HG03064 (cell line): ENCODE results near the gene HIBADH.
"Not testable (repeated sequence)": the region's sequence is repeated elsewhere in the genome, so short reads cannot be mapped to it uniquely, and the experiment has no call there.

Experiments used
- ATAC-seq: cut with Tn5 transposase; IDR thresholded peaks from one replicate; pipeline ENCODE4 v1.9.1; 2021; ENCODE audit warnings: low read depth; ENCODE audit not compliant: unreplicated experiment

HIBADH gene

DNA sequence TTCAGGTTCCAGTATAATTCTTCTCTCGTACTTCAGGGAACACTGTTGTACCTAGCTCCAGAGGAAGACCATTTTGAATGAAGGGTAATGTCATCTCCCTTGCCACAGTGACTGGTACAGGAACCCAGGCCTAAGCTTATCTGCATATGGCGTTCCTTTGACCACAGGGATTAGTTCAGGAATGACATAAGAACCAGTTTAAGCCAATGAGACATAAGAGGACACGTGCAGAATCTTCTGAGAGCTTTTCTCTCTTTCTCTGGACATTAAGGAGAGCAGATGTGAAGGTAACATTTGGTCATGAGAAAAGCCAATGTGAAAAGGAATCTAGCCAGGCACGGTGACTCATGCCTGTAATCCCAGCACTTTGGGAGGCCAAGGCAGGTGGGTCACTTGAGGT is 21.8 kb upstream of the HIBADH start:
- no peak for ATAC-seq

DNA sequence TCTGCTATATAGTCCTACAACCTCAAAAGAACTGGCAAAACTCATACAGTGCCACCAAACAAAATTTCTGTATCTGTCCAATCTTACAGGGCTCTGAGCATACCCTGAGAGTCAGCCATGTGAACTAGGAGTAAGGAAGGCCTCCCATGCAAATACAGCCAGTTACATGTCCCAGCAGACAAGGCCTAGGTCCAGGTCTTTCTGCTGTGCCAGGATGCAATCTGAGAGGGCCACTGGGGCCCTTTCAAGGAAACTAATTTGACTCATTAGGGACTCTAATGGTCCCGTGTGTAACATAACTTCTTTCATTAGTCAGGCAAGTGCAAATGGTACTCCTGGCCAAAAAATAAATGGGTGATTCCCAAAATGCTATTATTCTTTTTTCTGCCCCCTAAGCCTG is 17.9 kb upstream of the HIBADH start:
- no peak for ATAC-seq

DNA sequence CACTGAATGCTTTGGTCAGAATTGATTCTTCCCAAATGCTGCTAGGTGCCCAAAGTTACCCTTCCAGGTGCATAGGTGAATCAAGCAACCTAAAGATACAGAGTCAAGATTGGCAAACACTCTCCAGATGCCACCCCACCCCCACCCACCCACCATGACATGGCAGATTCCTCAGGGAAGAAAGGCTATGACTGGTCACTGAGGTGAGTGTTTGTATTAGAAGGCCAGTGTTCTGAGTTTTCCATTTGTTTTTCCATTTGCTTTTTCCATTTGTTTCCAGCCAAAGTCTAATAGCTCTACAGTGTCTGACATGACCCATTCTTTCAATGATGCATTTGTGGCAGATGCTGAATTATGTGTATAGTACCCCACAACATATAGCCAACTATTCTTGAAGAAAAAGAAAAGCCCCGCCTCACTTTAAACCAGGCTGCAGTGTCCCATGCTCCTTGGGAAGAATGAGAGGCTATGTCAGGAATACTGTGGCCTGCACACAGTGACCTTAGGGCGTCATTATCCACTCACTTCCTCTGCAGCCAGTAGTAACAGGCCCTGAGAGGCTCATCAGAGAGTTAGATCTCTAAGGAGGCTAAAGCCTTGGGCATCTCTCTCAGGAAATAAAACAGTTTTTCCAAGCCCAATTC is 16.1 kb upstream of the HIBADH start:
- ATAC-seq, result no peak

DNA sequence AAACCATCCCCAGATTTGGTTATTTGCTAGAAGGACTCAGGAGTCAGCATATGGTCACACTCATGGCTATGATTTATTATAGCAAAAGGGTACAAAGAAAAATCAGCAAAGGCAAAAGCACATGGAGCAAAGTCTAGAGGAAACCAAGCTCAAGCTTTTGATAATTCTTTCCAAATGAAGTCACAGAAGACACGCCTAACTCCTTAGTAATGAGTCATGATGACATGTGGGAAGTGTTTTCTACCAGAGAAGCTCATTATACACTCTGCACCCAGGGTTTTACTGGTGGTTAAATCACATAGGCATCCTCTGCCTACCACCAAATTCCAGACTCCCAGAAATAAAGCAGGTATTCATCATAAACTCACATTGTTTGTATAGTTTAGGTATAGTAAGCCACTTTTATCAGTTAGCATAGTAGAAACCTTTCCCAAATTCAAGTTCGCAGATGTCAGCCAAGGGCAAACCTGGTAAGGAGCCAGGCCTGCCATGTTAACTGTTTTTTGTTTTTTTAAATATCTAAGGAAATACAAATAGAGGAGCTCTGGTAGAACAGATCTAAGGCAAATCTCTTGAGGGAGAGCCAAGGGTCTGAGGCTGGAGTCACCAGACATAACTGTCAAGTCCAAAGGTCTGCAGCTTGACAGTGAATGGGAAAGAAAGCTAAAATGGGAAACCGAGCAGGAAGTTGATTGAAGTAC is 15.4 kb upstream of the HIBADH start:
- ATAC-seq, result no peak

DNA sequence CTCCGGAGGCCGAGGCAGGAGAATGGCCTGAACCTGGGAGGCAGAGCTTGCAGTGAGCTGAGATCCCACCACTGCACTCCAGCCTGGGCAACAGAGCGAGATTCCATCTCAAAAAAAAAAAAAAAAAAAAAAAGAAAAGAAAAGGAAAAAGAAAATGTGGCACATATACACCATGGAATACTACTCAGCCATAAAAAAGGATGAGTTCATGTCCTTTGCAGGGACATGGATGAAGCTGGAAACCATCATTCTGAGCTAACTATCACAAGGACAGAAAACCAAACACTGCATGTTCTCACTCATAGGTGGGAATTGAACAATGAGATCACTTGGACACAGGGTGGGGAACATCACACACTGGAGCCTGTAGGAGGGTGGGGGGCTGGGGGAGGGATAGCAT is 11.4 kb upstream of the HIBADH start:
- ATAC-seq, result not testable (repeated sequence)

DNA sequence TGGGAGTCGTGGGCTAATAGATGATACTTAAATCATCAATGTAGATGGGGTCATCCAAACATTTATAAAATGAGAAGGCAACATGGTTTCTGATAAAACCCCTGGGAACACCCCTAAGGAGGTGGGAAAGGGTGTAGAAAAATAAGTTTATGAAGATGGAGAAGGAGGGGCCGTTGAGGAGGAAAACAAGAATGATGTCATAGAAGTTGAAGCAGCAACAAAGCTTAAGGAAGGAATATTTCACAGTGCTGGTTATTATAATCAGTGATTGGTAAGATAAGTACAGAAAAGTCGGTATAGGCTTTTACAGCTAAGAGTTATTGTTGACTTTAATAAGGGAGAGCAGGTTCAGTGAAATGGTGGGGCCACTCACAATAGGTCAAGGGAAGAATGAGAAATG is 9.0 kb upstream of the HIBADH start:
- no peak for ATAC-seq

DNA sequence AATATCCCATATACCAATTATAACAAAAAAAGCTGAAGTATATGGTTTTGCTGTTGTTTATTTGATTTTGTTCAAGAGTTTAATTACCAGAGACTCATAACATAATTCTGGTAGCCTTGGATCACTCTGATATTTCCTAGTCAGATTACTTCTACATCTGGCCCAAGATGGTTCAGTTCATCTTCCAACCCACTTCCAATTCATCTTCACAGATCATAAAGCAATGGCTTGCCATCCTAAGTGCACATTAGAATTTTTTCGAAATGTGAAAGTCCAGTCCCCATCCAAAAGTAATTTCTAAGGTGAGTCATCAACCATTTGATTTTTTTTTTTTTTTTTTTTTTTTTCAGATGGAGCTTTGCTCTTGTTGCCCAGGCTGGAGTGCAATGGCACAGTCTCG is 8.0 kb upstream of the HIBADH start:
- ATAC-seq, result no peak

DNA sequence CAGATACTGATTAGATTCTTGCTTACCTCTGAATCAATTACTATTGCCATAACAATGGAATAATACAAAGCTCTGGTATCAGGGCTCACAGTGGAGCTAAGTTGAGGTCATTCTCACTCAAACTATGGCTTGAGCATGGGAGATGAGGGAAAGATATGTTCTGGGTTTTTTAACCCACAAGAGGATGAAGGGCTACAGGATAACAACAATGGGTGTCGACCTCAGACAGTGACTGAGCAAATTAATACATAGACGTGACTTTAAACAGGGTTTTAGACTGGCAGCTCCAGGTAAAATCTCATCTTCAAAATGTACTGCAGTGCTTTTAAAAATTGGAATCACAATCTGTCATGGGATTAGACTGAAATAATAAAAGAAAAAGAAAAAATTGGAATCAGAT is 7.5 kb upstream of the HIBADH start:
- ATAC-seq, result no peak

DNA sequence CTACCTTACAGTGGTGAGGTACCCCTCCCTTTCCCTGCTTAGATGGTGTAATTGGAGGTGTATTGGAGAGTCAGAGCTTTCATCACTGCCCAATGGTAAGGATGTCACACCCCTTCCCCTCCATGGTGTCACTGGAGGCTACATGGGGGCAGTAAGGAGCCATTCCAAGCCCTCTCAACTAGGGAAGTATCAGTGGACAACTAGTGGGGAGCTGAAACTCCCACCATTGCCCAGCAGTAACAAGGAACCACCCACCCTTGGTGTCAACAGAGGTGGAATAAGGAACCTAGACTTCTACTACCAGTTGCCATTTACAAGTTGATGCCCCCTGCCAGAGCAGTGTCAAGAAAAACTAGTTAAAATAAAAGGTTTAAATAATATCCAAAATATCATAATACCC is 2.8 kb upstream of the HIBADH start:
- ATAC-seq, result no peak

DNA sequence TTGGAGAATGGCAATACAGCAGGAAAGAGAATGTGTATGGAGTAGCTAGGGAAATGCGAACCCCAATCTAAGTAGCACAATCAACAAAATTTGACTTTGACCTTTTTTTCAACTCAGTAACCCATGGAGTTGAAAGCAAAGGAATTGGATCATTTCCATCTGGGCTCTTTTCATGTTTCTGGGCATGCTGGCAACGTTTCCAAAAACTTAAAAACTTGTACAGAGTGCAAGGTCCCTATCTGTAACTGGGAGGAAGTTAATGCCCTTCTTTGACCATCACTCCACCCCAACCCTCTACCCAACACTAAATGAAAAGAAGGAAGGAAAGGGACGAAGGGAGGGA is 1.3 kb upstream of the HIBADH start:
- ATAC-seq, result no peak

DNA sequence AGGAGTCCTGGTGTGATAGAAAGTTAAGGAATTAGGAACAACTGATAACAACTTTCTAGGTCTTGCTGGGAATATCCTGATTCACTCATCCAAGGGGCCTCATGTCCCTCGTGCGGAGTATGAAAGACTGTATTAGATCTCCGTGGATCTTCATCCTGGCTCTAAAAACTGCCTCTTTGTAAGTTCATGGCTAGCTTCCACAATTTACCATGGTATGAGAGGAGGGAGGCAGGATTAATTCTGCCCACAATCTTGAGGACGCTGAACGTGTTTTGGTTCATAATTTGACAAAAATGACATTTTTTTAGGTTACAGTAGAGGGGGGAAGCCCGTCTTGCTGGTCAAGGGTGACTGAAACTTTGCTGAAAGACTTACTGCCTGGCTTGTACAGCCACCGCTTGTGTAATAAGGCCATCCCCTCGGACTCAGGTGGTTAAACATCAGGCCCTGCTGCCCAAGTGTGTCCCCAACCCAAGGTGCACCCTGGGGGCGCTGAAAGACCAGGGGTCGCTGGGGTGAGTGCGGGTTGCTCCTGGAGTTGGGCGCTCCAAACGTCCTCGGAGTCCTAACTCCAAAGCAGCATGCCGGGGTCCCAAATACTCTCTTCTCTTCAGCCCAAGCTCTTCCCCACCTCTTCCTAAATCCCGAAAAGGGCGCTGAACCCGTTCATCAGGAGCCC is 733 bp downstream of the HIBADH start:
- ATAC-seq, result no peak

DNA sequence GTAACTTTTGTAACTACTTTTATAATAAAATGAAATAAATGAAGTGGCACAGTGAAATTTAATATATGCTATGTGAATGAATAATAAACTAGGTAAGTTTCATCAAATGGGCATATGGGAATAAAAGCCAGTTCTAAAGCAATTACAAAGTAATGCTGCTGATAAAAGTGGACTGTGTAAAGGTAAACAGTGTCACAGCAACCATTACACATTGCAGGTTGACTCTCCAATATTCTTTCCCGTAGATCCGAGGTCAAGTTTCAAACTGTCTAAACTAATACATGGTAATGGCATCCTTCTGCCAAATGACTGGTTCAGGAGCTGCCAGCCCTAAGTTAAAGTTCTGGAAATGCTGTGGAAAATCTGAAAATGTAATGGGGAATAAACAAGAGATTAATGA is 6.0 kb downstream of the HIBADH start:
- no peak for ATAC-seq

DNA sequence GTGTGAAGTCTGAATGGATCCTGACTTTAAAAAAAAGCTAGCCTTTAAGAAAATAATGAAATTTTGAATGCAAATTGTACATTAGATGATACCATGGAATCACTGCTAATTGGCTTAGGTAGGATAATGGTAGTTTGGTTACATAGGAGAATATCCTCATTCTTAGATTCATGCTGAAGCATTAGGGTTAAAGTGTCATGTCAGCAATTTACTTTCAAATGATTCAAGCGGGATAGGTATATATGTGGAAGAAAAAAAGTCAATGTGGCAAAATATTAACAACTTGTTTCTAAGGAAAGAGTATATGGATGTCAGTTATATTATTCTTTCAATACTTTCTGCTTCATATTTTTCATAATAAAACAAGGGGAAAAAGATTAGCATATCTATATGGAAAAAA is 7.5 kb downstream of the HIBADH start:
- no peak for ATAC-seq

DNA sequence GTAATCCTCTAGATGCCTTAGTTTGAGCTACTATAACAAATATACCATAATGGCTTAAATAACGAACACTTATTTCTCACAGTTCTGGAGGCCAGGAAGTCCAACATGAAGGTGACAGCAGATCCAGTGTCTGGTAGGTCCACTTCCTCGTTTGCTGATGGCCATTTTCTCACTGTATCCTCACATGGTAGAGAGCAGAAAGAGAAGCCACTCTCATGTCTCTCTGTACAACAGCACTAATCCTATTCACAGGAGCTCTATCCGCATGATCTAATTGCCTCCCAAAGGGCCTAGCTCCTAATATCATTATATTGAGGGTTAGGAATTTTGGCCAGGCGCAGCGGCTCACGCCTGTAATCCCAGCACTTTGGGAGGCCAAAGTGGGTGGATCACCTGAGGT is 10.2 kb downstream of the HIBADH start:
- no peak for ATAC-seq

DNA sequence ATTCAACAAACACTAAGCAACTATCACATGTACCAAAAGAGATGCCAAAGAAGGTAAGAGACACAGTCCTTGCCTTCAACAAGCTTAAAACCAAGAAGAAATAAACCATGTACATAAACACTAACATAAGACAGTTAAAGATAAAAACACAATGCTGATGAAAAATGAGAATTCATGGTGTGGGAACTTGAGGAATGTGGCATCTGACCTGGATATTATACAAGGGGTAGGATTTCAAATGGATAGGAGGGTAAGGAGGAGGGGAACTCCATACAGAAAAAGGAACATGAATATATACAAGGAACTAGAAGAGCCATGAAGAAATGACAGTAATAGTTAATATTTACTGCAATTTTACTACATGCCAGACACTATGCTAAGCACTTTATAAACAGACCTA is 11.0 kb downstream of the HIBADH start:
- no peak for ATAC-seq

DNA sequence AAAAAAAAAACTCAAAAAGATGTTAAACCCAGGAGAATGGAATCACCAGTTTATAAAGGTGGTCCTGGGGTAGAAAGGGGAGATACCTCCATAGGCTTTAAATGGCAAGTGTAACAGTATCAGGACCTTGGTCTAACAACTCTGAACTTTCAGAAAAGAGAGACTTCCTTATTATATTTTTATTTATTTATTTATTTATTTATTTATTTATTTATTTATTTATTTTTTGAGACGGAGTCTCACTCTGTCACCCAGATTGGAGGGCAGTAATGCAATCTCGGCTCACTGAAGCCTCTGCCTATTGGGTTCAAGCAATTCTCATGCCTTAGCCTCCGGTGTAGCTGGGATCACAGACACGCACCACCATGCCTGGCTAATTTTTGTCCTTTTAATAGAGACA is 12.4 kb downstream of the HIBADH start:
- no peak for ATAC-seq

DNA sequence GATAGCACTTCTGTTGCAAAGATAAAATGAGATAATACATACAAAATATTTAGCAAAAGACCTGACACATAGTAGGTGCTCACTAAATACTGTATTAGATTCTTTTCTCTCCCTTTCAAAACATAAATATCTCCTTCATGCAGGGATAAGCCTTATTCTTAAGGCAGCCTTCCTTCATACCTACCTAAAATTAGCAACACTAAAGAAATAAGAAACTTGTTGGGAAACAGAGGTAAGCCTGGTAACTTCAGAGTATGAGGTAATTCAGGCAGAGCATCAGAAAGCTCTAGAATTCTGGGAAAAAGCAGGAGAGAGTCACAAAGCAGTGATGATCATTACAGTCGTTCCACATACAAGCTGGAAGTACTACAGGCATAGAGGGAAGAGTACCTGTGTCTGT is 15.2 kb downstream of the HIBADH start:
- no peak for ATAC-seq

DNA sequence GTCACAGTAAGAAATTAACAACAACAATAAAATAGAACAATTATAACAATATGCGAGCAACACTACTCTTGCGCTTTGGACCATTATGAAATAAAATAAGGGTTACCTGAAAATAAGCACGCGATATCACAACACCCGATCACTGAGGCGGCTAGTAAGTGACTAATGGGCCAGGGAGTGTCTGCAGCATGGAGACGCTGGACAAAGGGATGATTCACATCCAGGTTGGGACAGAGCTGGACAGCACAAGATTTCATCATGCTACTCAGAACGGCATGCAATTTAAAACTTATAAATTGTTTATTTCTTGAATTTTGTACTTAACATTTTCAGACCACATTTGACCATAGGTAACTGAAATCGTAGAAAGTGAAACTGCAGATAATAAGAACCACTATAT is 15.6 kb downstream of the HIBADH start:
- ATAC-seq, result no peak

DNA sequence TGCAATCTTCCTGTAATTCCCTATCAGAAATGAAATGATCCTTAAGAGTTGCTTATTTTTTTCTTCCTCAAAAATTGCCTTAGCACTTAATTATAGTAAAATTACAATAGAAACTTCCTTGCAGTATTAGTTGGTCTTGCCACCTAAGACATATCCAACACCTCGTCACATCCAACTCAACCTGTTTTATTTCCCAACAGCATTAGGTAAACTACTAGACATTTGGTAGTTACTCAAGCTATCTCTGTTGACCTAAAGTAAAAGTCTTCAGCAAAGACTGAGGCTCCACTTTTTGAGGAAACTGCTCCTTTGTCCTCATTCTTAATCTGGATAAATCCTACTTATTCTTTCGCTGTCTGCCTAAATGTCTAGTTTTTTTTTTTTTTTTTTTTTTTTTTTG is 20.4 kb downstream of the HIBADH start:
- ATAC-seq, result no peak

DNA sequence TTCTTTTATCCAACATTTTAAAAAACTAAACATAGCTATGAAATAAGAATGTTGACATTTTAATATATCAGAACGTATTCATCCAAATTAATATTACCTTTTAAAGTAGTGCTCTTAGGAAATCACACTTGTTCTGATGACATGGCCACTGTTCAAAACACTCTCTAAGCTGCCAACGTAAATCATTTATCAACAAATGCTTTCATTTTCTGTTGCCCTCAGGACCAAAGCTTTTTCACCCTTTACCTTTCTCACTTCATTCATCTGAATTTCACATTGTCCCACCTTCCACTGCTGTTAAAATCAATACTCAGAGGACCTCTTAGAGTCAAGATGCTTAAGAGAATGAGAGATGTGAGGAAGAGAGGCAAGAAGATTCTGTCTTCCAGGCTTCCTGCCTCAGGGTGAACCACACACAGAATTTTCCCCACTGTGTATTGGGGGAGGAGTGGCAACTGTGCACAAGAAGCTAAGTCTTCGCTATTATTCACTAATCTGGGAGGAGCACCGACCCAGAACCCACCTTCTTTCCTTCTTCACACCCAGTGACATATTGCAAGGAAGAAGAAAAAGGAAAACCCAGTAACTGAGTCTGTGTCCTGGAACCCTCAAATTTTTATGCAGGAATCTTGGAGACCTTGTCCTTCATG is 21.0 kb downstream of the HIBADH start:
- ATAC-seq, result no peak

DNA sequence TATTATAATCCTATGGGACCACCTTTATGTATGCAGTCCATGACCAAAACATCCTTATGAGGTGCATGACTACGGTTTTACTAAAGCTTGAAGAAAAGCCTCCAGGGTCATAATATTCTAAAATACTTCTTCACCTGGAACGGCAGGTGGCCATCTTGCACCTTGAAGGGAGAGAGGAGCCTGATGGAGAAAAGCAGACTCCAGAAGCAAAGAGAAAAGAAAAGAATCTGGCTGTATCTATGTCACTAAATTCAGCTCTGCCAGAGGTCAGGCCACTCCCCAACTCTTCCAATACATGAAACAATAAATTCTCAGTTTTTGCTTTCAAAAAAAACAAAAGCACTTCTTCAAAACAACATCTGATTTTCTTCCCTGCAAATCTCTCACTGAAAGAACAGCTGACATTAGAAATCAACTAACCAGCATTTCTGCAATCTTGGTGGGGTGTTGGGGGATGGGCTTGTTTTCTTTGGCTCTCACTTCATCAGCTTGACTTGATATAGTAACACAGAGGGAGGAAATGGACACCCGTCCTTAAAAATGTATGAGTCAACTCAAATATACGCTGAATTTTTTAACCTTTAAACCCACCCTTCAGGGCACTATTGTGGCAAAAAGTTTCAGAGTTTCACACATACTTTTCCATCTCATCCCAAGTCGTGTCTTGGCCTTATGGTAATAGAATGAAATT is 21.7 kb downstream of the HIBADH start:
- no peak for ATAC-seq
